ENCODE data around the gene RASSF3. TPM values are rescaled to one million over a fixed set of nuclear protein-coding genes. Genes with fewer than 3 reads are reported as not detected.

RASSF3 gene
- total RNA-seq, 1 experiment from 2014 or later: 107 TPM

DNA sequence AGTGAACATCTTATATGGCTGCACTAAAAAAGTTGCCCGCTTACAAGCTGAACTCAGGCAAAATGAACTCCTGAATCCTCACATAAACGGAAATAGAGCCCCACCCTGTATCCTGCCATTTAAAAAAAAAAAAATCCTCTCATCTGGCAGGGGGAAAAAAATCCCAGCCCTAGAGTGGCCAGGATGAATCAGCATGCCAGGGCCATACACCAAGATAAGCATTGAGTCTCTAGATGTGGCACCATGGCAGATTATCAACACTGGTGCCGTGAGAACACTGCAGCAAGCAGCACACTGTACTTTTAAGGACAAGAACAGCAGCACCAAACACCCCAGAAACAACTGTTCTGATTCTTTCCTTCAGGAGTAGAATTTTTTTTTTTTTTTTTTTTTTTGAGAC, 65.5 kb downstream of the RASSF3 start:
- ATAC-seq: no peak
- Histone ChIP-seq H3K4me1 (ENCODE audit: control insufficient read depth, insufficient read depth, low read length) (peaks cover 90% of the 10 kb centered on the region), H3K4me3 (ENCODE audit: low read depth in 2 of 2, low read length in 2 of 2) (no peak overlapping the region), H3K9me3 (ENCODE audit: control insufficient read depth, insufficient read depth, low read depth, low read length) (no peaks in the 10 kb centered on the region), H3K27me3 (ENCODE audit: control insufficient read depth, insufficient read depth, low read length) (no peaks in the 10 kb centered on the region), H3K27ac (ENCODE audit: low read length) (peak overlapping the region; percentile 64), H3K36me3 (ENCODE audit: control insufficient read depth, insufficient read depth, low read length) (no peaks in the 10 kb centered on the region)
- no TSS peak for BruUV-seq (replicated peaks)
- intact Hi-C loops (cut with micrococcal nuclease; ENCODE audit: unreplicated experiment): no loop called here
- in situ Hi-C loops (cut with HindIII; ENCODE audit: low pct_unique_long_range_greater_than_20kb, low sequenced_read_pairs): no loop called here
- ChIA-PET POLR2A (interaction anchor here (0.6 kb wide), 1 partner anchor 26 kb away, joined by 6 read pairs; no protein-coding TSS in a partner anchor), CTCF (no interaction called here)
- TF ChIP-seq TCF7L2 (IDR thresholded peaks at IDR 0.05; ENCODE audit: low read depth, low read length) (no peak), SIN3A (IDR thresholded peaks at IDR 0.05; ENCODE audit: borderline replicate concordance, insufficient read depth, low read depth, low read length) (no peak)
- TF ChIP-seq, protein P1, sequence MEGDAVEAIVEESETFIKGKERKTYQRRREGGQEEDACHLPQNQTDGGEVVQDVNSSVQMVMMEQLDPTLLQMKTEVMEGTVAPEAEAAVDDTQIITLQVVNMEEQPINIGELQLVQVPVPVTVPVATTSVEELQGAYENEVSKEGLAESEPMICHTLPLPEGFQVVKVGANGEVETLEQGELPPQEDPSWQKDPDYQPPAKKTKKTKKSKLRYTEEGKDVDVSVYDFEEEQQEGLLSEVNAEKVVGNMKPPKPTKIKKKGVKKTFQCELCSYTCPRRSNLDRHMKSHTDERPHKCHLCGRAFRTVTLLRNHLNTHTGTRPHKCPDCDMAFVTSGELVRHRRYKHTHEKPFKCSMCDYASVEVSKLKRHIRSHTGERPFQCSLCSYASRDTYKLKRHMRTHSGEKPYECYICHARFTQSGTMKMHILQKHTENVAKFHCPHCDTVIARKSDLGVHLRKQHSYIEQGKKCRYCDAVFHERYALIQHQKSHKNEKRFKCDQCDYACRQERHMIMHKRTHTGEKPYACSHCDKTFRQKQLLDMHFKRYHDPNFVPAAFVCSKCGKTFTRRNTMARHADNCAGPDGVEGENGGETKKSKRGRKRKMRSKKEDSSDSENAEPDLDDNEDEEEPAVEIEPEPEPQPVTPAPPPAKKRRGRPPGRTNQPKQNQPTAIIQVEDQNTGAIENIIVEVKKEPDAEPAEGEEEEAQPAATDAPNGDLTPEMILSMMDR (IDR thresholded peaks at IDR 0.05): no peak
- no peak for DNase-seq (ENCODE audit: low read depth, low spot score)

DNA sequence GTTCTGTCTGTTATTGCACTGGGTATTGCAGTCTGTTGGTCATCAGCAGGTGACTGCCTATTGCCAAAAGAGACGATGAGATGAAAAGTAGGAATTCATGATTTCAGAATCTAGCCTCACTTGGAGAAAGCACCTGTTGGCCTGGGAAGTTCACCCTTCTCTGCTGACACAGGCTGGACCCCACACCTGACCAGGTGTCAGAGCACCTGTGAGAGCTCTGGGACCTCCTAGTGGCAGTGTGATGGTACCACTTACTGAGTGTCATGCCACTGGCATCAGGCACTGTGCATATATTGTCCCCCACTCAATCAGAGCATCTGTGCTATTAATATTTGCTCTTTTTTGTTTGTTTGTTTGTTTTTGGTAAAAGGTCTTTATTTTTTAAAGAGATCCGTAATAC, 68.0 kb downstream of the RASSF3 start:
- no peak for TF ChIP-seq TCF7L2 (IDR thresholded peaks at IDR 0.05; ENCODE audit: low read depth, low read length)
- TF ChIP-seq, protein P1 (IDR thresholded peaks at IDR 0.05): no peak
- POLR2A ChIA-PET: no interaction called here
- in situ Hi-C loops (cut with HindIII; ENCODE audit: low pct_unique_long_range_greater_than_20kb, low sequenced_read_pairs): no loop called here
- H3K36me3 ChIP-seq (ENCODE audit: control insufficient read depth, insufficient read depth, low read length): no peaks in the 10 kb centered on the region
- H3K4me1 ChIP-seq (ENCODE audit: control insufficient read depth, insufficient read depth, low read length): peaks cover 81% of the 10 kb centered on the region
- no peaks in the 10 kb centered on the region for H3K27me3 ChIP-seq (ENCODE audit: control insufficient read depth, insufficient read depth, low read length)
- no TSS peak for BruUV-seq (replicated peaks)
- no peak overlapping the region for H3K4me3 ChIP-seq (ENCODE audit: low read depth in 2 of 2, low read length in 2 of 2)
- ATAC-seq (no peak), DNase-seq (ENCODE audit: low read depth, low spot score) (no peak)
- intact Hi-C loops (cut with micrococcal nuclease; ENCODE audit: unreplicated experiment): no loop called here
- CTCF ChIA-PET: no interaction called here
- no peaks in the 10 kb centered on the region for H3K9me3 ChIP-seq (ENCODE audit: control insufficient read depth, insufficient read depth, low read depth, low read length)
- H3K27ac ChIP-seq (ENCODE audit: low read length): peak overlapping the region; percentile 71

DNA sequence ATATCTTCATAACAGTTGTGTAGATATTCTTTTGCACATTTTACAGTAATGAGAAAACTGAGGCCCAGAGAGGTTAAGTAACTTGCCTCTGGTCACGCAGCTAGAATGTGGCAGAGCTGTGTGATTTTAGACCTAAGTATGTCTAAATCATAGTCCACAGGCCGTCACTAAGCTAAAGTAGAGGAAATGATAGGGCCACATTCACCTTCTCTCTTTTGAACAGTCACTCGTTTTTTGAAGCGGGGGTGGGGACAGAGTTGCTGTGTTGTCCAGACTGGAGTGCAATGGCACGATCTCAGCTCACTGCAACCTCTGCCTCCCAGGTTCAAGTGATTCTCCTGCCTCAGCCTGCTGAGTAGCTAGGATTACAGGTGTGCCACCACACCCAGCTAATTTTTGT, 68.5 kb downstream of the RASSF3 start:
- Histone ChIP-seq H3K4me1 (ENCODE audit: control insufficient read depth, insufficient read depth, low read length) (peaks cover 77% of the 10 kb centered on the region), H3K36me3 (ENCODE audit: control insufficient read depth, insufficient read depth, low read length) (no peaks in the 10 kb centered on the region), H3K9me3 (ENCODE audit: control insufficient read depth, insufficient read depth, low read depth, low read length) (no peaks in the 10 kb centered on the region), H3K27ac (ENCODE audit: low read length) (peak overlapping the region; percentile 71), H3K4me3 (ENCODE audit: low read depth in 2 of 2, low read length in 2 of 2) (no peak overlapping the region), H3K27me3 (ENCODE audit: control insufficient read depth, insufficient read depth, low read length) (no peaks in the 10 kb centered on the region)
- ATAC-seq (no peak), DNase-seq (ENCODE audit: low read depth, low spot score) (no peak)
- in situ Hi-C loops (cut with HindIII; ENCODE audit: low pct_unique_long_range_greater_than_20kb, low sequenced_read_pairs): no loop called here
- BruUV-seq (replicated peaks): no TSS peak
- intact Hi-C loops (cut with micrococcal nuclease; ENCODE audit: unreplicated experiment): no loop called here
- ChIA-PET POLR2A (no interaction called here), CTCF (no interaction called here)
- TF ChIP-seq, protein P1 (IDR thresholded peaks at IDR 0.05): no peak
- TF ChIP-seq SIN3A (IDR thresholded peaks at IDR 0.05; ENCODE audit: borderline replicate concordance, insufficient read depth, low read depth, low read length): no peak
- TF ChIP-seq POLR2AphosphoS5 (IDR thresholded peaks at IDR 0.05; ENCODE audit: low read depth, low read length): no peak
- TF ChIP-seq TCF7L2 (IDR thresholded peaks at IDR 0.05; ENCODE audit: low read depth, low read length): no peak
- TF ChIP-seq, protein P2, sequence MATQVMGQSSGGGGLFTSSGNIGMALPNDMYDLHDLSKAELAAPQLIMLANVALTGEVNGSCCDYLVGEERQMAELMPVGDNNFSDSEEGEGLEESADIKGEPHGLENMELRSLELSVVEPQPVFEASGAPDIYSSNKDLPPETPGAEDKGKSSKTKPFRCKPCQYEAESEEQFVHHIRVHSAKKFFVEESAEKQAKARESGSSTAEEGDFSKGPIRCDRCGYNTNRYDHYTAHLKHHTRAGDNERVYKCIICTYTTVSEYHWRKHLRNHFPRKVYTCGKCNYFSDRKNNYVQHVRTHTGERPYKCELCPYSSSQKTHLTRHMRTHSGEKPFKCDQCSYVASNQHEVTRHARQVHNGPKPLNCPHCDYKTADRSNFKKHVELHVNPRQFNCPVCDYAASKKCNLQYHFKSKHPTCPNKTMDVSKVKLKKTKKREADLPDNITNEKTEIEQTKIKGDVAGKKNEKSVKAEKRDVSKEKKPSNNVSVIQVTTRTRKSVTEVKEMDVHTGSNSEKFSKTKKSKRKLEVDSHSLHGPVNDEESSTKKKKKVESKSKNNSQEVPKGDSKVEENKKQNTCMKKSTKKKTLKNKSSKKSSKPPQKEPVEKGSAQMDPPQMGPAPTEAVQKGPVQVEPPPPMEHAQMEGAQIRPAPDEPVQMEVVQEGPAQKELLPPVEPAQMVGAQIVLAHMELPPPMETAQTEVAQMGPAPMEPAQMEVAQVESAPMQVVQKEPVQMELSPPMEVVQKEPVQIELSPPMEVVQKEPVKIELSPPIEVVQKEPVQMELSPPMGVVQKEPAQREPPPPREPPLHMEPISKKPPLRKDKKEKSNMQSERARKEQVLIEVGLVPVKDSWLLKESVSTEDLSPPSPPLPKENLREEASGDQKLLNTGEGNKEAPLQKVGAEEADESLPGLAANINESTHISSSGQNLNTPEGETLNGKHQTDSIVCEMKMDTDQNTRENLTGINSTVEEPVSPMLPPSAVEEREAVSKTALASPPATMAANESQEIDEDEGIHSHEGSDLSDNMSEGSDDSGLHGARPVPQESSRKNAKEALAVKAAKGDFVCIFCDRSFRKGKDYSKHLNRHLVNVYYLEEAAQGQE (IDR thresholded peaks at IDR 0.05; ENCODE audit: insufficient read depth in 1 of 2, low read depth in 2 of 2, low read length in 1 of 2): no peak

Data from Panc1 (cell line).